Neutrophil (primary cell): ENCODE data around the gene RAB34.

Experiments used
- H3K27ac ChIP-seq: fragments of 200-600 bp; sonication (generic); 2 replicates; pipeline ENCODE4 v1.5.1; 2016; ENCODE audit warnings: mild to moderate bottlenecking, moderate library complexity
- H3K27me3 ChIP-seq: fragments of 200-600 bp; sonication (generic); 2 replicates; pipeline ENCODE4 v1.6.0; 2016; ENCODE audit warnings: mild to moderate bottlenecking
- H3K36me3 ChIP-seq: fragments of 200-600 bp; sonication (generic); 2 replicates; pipeline ENCODE4 v1.5.1; 2017
- H3K4me1 ChIP-seq, 2 experiments: fragments of 200-600 bp in 1 of 2; sonication (generic) in 1 of 2; 1 replicate in 1 of 2; 2 replicates in 1 of 2; pipeline versions ENCODE4 v1.5.1 to v1.6.1; 2013 to 2016; ENCODE audit warnings: low read depth in 1 of 2, low read length in 1 of 2, mild to moderate bottlenecking in 1 of 2, moderate library complexity in 1 of 2; ENCODE audit not compliant: control insufficient read depth in 1 of 2, insufficient read depth in 1 of 2
- H3K4me3 ChIP-seq, 2 experiments: fragments of 200-600 bp in 1 of 2; sonication (generic) in 1 of 2; 1 replicate in 1 of 2; 2 replicates in 1 of 2; pipeline ENCODE4 v1.5.1; 2013 to 2016; ENCODE audit warnings: low read depth in 1 of 2, low read length in 1 of 2, mild to moderate bottlenecking in 1 of 2, moderate library complexity in 1 of 2
- H3K9me3 ChIP-seq: fragments of 200-600 bp; sonication (generic); 2 replicates; pipeline ENCODE4 v1.5.1; 2016
- TF ChIP-seq, protein P1 (sequence below): fragments of 200-600 bp; sonication (generic); IDR thresholded peaks from 2 replicates; pipeline ENCODE4 v1.5.1; 2016; ENCODE audit warnings: antibody characterized with exemption

RAB34 gene

DNA sequence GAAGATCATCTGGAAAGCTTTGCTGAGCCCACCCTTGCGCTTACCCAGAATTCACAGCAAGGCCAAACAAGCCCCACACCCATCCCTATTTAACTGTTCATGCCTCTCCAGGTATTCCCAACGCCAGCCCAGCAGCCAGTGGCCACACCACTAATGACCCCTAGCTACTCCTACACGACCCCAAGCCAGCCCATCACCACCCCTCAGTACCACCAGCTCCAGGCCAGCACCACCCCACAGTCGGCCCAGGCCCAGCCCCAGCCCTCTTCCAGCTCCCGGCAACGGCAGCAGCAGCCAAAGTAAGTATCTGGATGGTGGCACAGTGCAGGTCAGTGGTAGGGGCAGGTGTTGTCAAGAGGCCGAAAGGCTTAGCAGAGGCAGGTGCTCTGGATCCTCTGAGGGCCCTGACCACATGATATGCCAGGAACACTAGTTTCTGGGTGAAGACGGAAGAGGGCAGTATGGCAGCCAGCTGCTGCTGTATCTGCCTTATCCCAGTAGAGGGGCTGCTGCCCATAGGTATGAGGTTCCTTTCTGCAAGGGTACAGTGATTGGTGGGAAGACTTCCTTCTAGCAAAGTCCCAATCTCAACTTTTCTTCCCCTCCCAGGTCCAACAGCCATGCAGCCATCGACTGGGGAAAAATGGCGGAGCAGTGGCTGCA, 16.7 kb downstream of the RAB34 start:
- Histone ChIP-seq H3K27ac (no peak overlapping the region), H3K9me3 (no peaks in the 10 kb centered on the region), H3K4me3 (no peak overlapping the region), H3K36me3 (peaks cover 98% of the 10 kb centered on the region), H3K27me3 (no peaks in the 10 kb centered on the region), H3K4me1 (no peaks in the 10 kb centered on the region)
- TF ChIP-seq, protein P1, sequence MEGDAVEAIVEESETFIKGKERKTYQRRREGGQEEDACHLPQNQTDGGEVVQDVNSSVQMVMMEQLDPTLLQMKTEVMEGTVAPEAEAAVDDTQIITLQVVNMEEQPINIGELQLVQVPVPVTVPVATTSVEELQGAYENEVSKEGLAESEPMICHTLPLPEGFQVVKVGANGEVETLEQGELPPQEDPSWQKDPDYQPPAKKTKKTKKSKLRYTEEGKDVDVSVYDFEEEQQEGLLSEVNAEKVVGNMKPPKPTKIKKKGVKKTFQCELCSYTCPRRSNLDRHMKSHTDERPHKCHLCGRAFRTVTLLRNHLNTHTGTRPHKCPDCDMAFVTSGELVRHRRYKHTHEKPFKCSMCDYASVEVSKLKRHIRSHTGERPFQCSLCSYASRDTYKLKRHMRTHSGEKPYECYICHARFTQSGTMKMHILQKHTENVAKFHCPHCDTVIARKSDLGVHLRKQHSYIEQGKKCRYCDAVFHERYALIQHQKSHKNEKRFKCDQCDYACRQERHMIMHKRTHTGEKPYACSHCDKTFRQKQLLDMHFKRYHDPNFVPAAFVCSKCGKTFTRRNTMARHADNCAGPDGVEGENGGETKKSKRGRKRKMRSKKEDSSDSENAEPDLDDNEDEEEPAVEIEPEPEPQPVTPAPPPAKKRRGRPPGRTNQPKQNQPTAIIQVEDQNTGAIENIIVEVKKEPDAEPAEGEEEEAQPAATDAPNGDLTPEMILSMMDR: no peak

DNA sequence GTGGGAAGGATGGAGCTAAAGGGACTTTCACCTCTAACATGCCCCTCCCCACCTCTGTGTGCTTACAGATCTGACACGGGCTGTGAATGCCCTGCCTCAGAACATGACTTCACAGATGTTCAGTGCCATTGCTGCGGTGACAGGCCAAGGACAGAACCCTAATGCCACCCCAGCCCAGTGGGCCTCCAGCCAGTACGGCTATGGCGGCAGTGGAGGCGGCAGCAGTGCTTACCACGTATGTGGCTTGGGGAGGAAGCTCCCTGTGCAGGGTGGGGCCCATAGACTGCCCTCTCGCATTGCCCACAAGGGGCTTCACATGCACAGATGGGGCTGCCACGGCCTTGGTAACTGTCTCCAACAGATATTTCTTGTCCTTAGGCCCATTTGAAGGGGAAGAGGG, 17.4 kb downstream of the RAB34 start:
- Histone ChIP-seq H3K4me3 (no peak overlapping the region), H3K27me3 (no peaks in the 10 kb centered on the region), H3K9me3 (no peaks in the 10 kb centered on the region), H3K27ac (no peak overlapping the region), H3K36me3 (peaks cover 99% of the 10 kb centered on the region), H3K4me1 (no peaks in the 10 kb centered on the region)
- TF ChIP-seq, protein P1: no peak

DNA sequence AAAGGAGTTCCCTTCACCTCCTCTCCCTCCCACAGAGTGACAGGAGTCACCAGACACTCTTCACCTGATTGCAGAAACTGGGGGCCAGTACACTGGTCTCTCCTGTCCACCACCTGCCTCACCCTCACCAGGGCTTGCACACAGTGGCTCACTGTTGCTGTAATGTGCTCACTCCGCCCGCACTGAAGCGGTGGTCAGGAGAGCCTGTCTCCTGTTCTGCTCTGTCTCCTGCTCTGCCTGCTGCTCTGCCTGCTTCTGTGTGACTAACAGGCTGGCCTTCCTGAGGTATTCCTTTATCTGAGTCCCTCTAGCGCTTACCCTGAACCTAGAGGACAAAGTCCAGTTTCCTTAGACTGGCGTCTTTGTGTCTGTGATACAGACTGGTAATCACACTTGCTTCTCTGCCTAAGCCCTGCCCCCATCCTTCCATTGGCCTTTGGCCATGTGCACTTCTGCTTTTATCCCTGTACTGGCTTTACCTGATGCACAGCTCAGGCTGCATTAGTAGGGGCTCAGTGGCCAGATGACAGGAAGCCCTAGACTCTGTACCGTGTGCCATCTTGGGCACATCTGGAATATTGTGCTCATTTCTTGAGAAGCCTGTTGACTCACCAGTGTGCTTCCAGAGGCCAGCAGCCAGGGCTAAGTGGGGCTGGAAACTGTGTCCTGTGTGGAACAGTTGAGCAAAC, 19.3 kb downstream of the RAB34 start:
- H3K36me3 ChIP-seq: peaks cover 100% of the 10 kb centered on the region

DNA sequence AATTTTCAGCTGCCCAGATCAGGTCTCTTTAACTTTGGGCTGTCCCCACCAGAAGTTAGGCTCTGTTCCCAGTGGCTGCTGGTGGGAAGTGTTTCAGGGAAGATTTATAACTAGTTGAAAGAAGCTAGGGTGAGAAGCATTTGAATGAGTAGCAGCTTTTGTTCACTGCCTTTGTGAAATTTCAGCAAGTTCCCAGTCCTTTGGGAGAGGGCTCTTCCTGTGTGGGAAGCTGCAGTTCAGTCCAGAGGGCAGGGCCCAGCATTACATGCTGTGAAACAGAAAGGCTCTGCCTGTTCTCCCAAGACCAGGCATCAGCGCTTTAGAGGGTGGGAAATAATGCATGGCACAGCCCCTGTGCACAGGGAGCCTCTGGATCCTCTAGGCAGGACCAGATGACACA, 23.8 kb downstream of the RAB34 start:
- TF ChIP-seq, protein P1: no peak
- Histone ChIP-seq H3K4me1 (no peaks in the 10 kb centered on the region), H3K4me3 (no peak overlapping the region), H3K27me3 (no peaks in the 10 kb centered on the region), H3K9me3 (no peaks in the 10 kb centered on the region), H3K27ac (no peak overlapping the region), H3K36me3 (peaks cover 100% of the 10 kb centered on the region)

More for the DNA sequence above, 19.3 kb downstream of the RAB34 start:
- H3K27me3 ChIP-seq: no peaks in the 10 kb centered on the region
- TF ChIP-seq, protein P1: no peak
- no peak overlapping the region for H3K4me3 ChIP-seq
- no peaks in the 10 kb centered on the region for H3K4me1 ChIP-seq
- no peaks in the 10 kb centered on the region for H3K9me3 ChIP-seq
- no peak overlapping the region for H3K27ac ChIP-seq

DNA sequence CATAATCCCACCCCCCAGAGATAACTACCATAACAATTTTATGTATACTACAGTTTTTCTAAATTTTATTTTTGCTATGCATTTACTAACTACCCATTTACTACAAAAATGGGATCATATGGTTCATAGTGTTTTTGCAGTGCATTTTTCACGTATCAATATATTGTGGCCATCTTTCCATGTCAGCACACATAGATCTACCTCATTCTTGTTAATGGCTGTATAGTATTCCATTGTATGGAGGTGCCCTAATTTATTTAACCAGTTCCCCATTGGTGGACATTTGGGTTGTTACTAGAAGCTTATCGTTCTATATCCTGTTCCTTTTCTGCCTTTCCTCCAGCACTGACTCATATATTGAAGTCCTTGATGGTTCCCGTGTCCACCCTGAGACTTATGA, 28.7 kb downstream of the RAB34 start:
- Histone ChIP-seq H3K9me3 (no peaks in the 10 kb centered on the region), H3K36me3 (peaks cover 100% of the 10 kb centered on the region), H3K27ac (no peak overlapping the region), H3K4me3 (no peak overlapping the region), H3K4me1 (no peaks in the 10 kb centered on the region), H3K27me3 (no peaks in the 10 kb centered on the region)
- TF ChIP-seq, protein P1: no peak
